ENCODE results near the gene CTSE.
A peak's percentile ranks its signal among the peaks of the same experiment; 100 is the strongest.

CTSE gene

DNA sequence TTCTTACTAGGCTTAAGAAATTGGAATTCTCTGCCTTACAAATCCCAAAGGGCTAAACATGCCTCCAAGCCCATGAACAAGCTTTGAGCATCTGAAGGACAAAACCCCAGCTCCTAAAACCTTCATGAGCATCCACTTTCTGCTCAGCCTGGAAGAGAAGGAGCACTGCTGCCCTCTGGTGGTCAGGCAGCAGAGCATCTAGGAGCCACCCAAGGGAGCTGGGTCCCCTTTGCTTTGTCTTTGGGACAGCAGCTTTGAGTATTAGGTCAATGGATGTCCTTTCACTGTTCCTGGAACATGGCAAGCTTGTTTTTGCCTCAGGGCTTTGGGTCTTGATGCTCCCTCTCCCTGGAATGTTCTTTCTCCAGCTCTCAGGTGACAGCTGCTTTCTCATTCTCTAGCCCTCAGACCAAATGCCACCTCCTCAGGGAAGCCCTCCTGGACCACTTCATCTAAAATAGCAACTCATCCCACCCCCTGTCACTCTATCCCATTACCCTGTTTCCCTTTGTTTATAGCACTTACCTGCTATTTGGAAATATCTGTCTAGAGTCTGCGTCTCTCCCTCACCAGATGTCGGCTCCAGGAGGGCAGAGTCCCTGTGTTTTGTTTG, 46.2 kb downstream of the CTSE start:
- Histone ChIP-seq H3K27me3 (ENCODE audit: insufficient read depth, low read depth) (no peaks in the 10 kb centered on the region; the same call in 1 of the 2 replicates), H3K4me2 (no peak overlapping the region), H3K79me2 (ENCODE audit: insufficient read depth, low read depth) (no peaks in the 10 kb centered on the region), H4K20me1 (ENCODE audit: insufficient read depth) (no peaks in the 10 kb centered on the region), H3K9ac (no peak overlapping the region), H3K4me3 (IDR thresholded peaks at IDR 0.05; ENCODE audit: insufficient read depth, low read depth, low read length) (no peak overlapping the region), H2AFZ (ENCODE audit: low read depth) (no peak overlapping the region), H3K4me1 (ENCODE audit: low read depth, poor library complexity, severe bottlenecking) (no peaks in the 10 kb centered on the region), H3K36me3 (ENCODE audit: insufficient read depth) (no peaks in the 10 kb centered on the region), H3K27ac (no peak overlapping the region)
- TF ChIP-seq CTCF (conservative IDR thresholded peaks at IDR 0.05; ENCODE audit: low read depth, low read length): peak; percentile 98

GRCh38 chr1:205976708-205977401, 46.8 kb downstream of the CTSE start:
- no peaks in the 10 kb centered on the region for H3K36me3 ChIP-seq (ENCODE audit: insufficient read depth)
- H3K79me2 ChIP-seq (ENCODE audit: insufficient read depth, low read depth): no peaks in the 10 kb centered on the region
- TF ChIP-seq CTCF (conservative IDR thresholded peaks at IDR 0.05; ENCODE audit: low read depth, low read length): no peak
- no peaks in the 10 kb centered on the region; the same call in 1 of the 2 replicates for H3K27me3 ChIP-seq (ENCODE audit: insufficient read depth, low read depth)
- no peaks in the 10 kb centered on the region for H3K4me1 ChIP-seq (ENCODE audit: low read depth, poor library complexity, severe bottlenecking)
- no peaks in the 10 kb centered on the region for H4K20me1 ChIP-seq (ENCODE audit: insufficient read depth)
- H3K9ac ChIP-seq: no peak overlapping the region
- H3K4me2 ChIP-seq: no peak overlapping the region
- no peak overlapping the region for H2AFZ ChIP-seq (ENCODE audit: low read depth)
- no peak overlapping the region for H3K27ac ChIP-seq
- no peak overlapping the region for H3K4me3 ChIP-seq (IDR thresholded peaks at IDR 0.05; ENCODE audit: insufficient read depth, low read depth, low read length)

DNA sequence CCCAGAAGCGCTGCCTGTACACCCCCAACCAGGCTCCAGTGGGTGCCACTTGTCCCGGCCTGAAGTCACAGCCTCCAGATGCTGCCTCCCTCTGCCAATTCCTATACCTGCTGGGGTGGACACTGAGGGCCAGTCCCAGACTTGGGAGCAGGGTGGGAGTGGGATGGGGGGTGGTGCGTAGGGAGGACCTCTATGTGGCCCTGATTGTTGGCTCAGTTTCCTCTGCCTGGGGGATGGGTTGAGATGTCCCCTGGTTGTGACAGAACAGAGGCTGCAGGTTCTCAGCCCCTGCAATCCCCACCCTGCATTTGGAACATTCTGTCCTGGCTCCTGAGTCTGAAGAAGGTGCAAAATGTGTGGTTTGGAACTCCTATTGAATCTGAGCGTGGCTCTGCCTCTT, 47.7 kb downstream of the CTSE start:
- Histone ChIP-seq H3K9ac (no peak overlapping the region), H3K27ac (no peak overlapping the region), H3K4me3 (IDR thresholded peaks at IDR 0.05; ENCODE audit: insufficient read depth, low read depth, low read length) (no peak overlapping the region), H3K4me1 (ENCODE audit: low read depth, poor library complexity, severe bottlenecking) (no peaks in the 10 kb centered on the region), H3K79me2 (ENCODE audit: insufficient read depth, low read depth) (no peaks in the 10 kb centered on the region), H4K20me1 (ENCODE audit: insufficient read depth) (no peaks in the 10 kb centered on the region), H3K36me3 (ENCODE audit: insufficient read depth) (no peaks in the 10 kb centered on the region), H3K4me2 (no peak overlapping the region), H2AFZ (ENCODE audit: low read depth) (no peak overlapping the region), H3K27me3 (ENCODE audit: insufficient read depth, low read depth) (no peaks in the 10 kb centered on the region; the same call in 1 of the 2 replicates)
- TF ChIP-seq CTCF (conservative IDR thresholded peaks at IDR 0.05; ENCODE audit: low read depth, low read length): no peak

DNA sequence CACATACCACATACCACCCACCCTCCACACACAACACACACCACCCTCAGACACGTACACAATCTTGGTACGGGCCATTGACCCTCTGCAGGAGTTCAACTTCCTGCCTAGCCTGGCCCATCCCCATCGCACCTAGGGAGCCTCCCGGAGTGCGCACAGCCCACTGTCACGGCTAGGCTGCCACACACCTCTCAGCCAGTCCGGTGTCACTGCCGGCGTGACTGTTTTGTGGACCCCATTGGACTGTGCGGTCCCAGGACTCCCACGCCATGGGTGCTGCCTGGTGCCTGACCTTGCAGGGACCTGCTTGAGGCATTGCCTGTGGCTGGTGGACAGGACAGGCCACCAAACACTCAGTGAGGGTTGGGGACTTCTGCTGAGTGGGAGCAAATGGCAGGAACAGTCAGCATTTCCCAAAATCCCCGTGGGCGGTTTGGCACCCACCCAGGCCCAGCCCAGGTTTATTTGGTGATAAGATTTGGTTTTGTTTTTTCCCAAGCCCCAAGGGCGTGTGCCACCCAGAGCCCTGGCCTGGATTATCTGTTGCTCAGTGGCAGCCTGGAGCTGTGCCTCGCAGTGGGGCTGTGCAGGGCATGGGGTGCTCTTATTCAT, 48.2 kb downstream of the CTSE start:
- Histone ChIP-seq H3K9ac (no peak overlapping the region), H2AFZ (ENCODE audit: low read depth) (no peak overlapping the region), H3K27me3 (ENCODE audit: insufficient read depth, low read depth) (no peaks in the 10 kb centered on the region; the same call in 1 of the 2 replicates), H4K20me1 (ENCODE audit: insufficient read depth) (no peaks in the 10 kb centered on the region), H3K27ac (no peak overlapping the region), H3K4me3 (IDR thresholded peaks at IDR 0.05; ENCODE audit: insufficient read depth, low read depth, low read length) (no peak overlapping the region), H3K4me2 (no peak overlapping the region), H3K4me1 (ENCODE audit: low read depth, poor library complexity, severe bottlenecking) (no peaks in the 10 kb centered on the region), H3K36me3 (ENCODE audit: insufficient read depth) (no peaks in the 10 kb centered on the region), H3K79me2 (ENCODE audit: insufficient read depth, low read depth) (no peaks in the 10 kb centered on the region)
- TF ChIP-seq CTCF (conservative IDR thresholded peaks at IDR 0.05; ENCODE audit: low read depth, low read length): no peak

Measured in KMS-11 (cell line).